Type B pancreatic cell (in vitro differentiated cells): Measurements from ENCODE around the gene PRKD3. TPM values are rescaled to one million over a fixed set of nuclear protein-coding genes. Genes with fewer than 3 reads are reported as not detected.
A peak's percentile ranks its signal among the peaks of the same experiment; 100 is the strongest.

Source experiments
- DNase-seq: peaks from one replicate; pipeline ENCODE4 v3.0.0; 2021; ENCODE audit warnings: mixed read lengths; ENCODE audit not compliant: unreplicated experiment; ENCODE audit errors: extremely low spot score
- H3K27ac Mint-ChIP-seq: 2 replicates; pipeline ENCODE4 v1.8.0; 2021; ENCODE audit warnings: mild to moderate bottlenecking, mixed read lengths
- H3K27me3 Mint-ChIP-seq: 2 replicates; pipeline ENCODE4 v1.8.0; 2021; ENCODE audit warnings: mixed read lengths
- H3K36me3 Mint-ChIP-seq: 2 replicates; pipeline ENCODE4 v1.8.0; 2021; ENCODE audit warnings: mixed read lengths
- H3K4me1 Mint-ChIP-seq: one replicate; pipeline ENCODE4 v1.8.0; 2021; ENCODE audit warnings: mixed read lengths; ENCODE audit not compliant: unreplicated experiment
- H3K4me3 Mint-ChIP-seq: 2 replicates; pipeline ENCODE4 v1.8.0; 2021; ENCODE audit warnings: mild to moderate bottlenecking, mixed read lengths
- H3K9me3 Mint-ChIP-seq: 2 replicates; pipeline ENCODE4 v1.8.0; 2021; ENCODE audit warnings: mixed read lengths
- CTCF ChIP-seq: fragments of 200-600 bp; sonication (generic); conservative IDR thresholded peaks from 2 replicates; pipeline ENCODE4 v1.5.0; 2021; ENCODE audit warnings: antibody characterized with exemption, mild to moderate bottlenecking
- total RNA-seq: library from RNA; stranded (reverse); gene quantifications from 2 replicates; pipeline ENCODE4 v1.2.1, GENCODE V29; 2021; ENCODE audit warnings: low replicate concordance

Gene PRKD3
- total RNA-seq, 1 donor from 2014 or later, result 39.5 TPM

- peak overlapping the region; percentile 67 for H3K4me3 Mint-ChIP-seq
- no peak overlapping the region for H3K27ac Mint-ChIP-seq
Observed at GRCh38 chr2:37321029-37321682, 3.5 kb downstream of the PRKD3 start.

GRCh38 chr2:37319754-37320609, 4.7 kb downstream of the PRKD3 start:
- H3K36me3 Mint-ChIP-seq, result peaks cover 14% of the 10 kb centered on the region
- DNase-seq, result no peak
- no peak overlapping the region for H3K4me3 Mint-ChIP-seq
- H3K4me1 Mint-ChIP-seq, result peaks cover 42% of the 10 kb centered on the region
- TF ChIP-seq CTCF, result no peak
- H3K27ac Mint-ChIP-seq, result no peak overlapping the region
- H3K9me3 Mint-ChIP-seq, result no peaks in the 10 kb centered on the region
- peaks cover 9% of the 10 kb centered on the region for H3K27me3 Mint-ChIP-seq

More at GRCh38 chr2:37321029-37321682, 3.5 kb downstream of the PRKD3 start:
- Mint-ChIP-seq H3K4me1 (peaks cover 41% of the 10 kb centered on the region), H3K9me3 (no peaks in the 10 kb centered on the region), H3K27me3 (peaks cover 11% of the 10 kb centered on the region), H3K36me3 (peaks cover 12% of the 10 kb centered on the region)
- no peak for DNase-seq
- no peak for TF ChIP-seq CTCF

GRCh38 chr2:37318401-37318800, 6.2 kb downstream of the PRKD3 start:
- Mint-ChIP-seq H3K4me3 (peak overlapping the region; percentile 4), H3K4me1 (peaks cover 36% of the 10 kb centered on the region), H3K27me3 (peaks cover under 1% of the 10 kb centered on the region), H3K27ac (peak overlapping the region; percentile 18), H3K9me3 (no peaks in the 10 kb centered on the region), H3K36me3 (peaks cover 8% of the 10 kb centered on the region)
- no peak for DNase-seq
- TF ChIP-seq CTCF, result no peak

- no peaks in the 10 kb centered on the region for H3K27me3 Mint-ChIP-seq
- peak overlapping the region; percentile 4 for H3K4me3 Mint-ChIP-seq
- peaks cover 33% of the 10 kb centered on the region for H3K4me1 Mint-ChIP-seq
- no peak for DNase-seq
- H3K36me3 Mint-ChIP-seq, result peaks cover 12% of the 10 kb centered on the region
- peak overlapping the region; percentile 18 for H3K27ac Mint-ChIP-seq
- no peak for TF ChIP-seq CTCF
- no peaks in the 10 kb centered on the region for H3K9me3 Mint-ChIP-seq
Observed at GRCh38 chr2:37317746-37318145, 6.9 kb downstream of the PRKD3 start.

- no peak overlapping the region for H3K27ac Mint-ChIP-seq
Observed at GRCh38 chr2:37316181-37316580, 8.5 kb downstream of the PRKD3 start.

More at GRCh38 chr2:37316181-37316580, 8.5 kb downstream of the PRKD3 start:
- Mint-ChIP-seq H3K36me3 (peaks cover 14% of the 10 kb centered on the region), H3K9me3 (no peaks in the 10 kb centered on the region), H3K4me3 (no peak overlapping the region), H3K4me1 (peaks cover 28% of the 10 kb centered on the region), H3K27me3 (no peaks in the 10 kb centered on the region)
- TF ChIP-seq CTCF, result no peak
- DNase-seq, result no peak
